BJ (cell line): ENCODE data around the gene CLASP1. TPM values are rescaled to one million over a fixed set of nuclear protein-coding genes. Genes with fewer than 3 reads are reported as not detected.

Experiments
- CTCF ChIA-PET: fragments of 350-600 bp; formaldehyde crosslinking; extraction: SDS; loops from one replicate; lab custom pipeline; 2021; ENCODE audit warnings: antibody characterized with exemption, inconsistent platforms; lab: Yijun Ruan, JAX
- POLR2A ChIA-PET: fragments of 300-600 bp; sonication (Branson Sonifier 250); formaldehyde crosslinking; extraction: SDS; loops from one replicate; lab custom pipeline; 2021; ENCODE audit warnings: antibody characterized with exemption; lab: Charles Lee
- DNase-seq: peaks from one replicate; pipeline ENCODE4 v3.0.0-alpha.2; 2011; ENCODE audit warnings: low read depth
- H3K27me3 ChIP-seq: 2 replicates; pipeline ENCODE4 v1.6.0; 2011; ENCODE audit warnings: low read length; ENCODE audit not compliant: control insufficient read depth, insufficient read depth
- H3K36me3 ChIP-seq: 2 replicates; pipeline ENCODE4 v1.5.1; 2011; ENCODE audit warnings: low read length; ENCODE audit not compliant: control insufficient read depth, insufficient read depth
- H3K4me3 ChIP-seq: 2 replicates; pipeline ENCODE4 v1.5.1; 2011; ENCODE audit warnings: low read depth, mild to moderate bottlenecking, control low read depth, low read length
- polyA plus RNA-seq: library from polyadenylated mRNA; depleted of rRNA; stranded (reverse); fragments of >200 nt; gene quantifications from 2 replicates; pipeline ENCODE4 v1.2.3, GENCODE V29; 2011
- TF ChIP-seq, protein P1 (sequence below): IDR thresholded peaks from 2 replicates; pipeline ENCODE4 v1.5.1; 2011; ENCODE audit warnings: low read depth, mild to moderate bottlenecking, control low read depth, inconsistent platforms, low read length, moderate library complexity; ENCODE audit not compliant: insufficient read depth

CLASP1 gene
- polyA plus RNA-seq, 1 experiment: 7.1 TPM

DNA sequence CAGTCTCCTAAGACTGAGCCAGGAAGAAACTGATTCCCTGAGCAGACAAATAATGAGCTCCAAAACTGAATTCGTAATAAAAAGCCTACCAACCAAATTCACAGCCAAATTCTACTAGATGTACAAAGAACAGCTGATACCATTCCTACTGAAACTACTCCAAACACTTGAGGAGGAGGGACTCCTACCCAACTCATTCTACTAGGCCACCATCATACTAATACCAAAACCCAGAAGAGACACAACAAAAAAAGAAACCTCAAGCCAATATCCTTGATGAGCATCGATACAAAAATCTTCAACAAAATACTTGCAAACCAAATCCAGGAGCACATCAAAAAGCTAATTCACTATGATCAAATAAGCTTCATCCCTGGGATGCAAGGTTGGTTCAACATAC lies 98.6 kb downstream of the CLASP1 start:
- no peak overlapping the region for H3K4me3 ChIP-seq
- H3K36me3 ChIP-seq: no peaks in the 10 kb centered on the region; the same call in 1 of the 2 replicates
- DNase-seq: no peak
- TF ChIP-seq, protein P1, sequence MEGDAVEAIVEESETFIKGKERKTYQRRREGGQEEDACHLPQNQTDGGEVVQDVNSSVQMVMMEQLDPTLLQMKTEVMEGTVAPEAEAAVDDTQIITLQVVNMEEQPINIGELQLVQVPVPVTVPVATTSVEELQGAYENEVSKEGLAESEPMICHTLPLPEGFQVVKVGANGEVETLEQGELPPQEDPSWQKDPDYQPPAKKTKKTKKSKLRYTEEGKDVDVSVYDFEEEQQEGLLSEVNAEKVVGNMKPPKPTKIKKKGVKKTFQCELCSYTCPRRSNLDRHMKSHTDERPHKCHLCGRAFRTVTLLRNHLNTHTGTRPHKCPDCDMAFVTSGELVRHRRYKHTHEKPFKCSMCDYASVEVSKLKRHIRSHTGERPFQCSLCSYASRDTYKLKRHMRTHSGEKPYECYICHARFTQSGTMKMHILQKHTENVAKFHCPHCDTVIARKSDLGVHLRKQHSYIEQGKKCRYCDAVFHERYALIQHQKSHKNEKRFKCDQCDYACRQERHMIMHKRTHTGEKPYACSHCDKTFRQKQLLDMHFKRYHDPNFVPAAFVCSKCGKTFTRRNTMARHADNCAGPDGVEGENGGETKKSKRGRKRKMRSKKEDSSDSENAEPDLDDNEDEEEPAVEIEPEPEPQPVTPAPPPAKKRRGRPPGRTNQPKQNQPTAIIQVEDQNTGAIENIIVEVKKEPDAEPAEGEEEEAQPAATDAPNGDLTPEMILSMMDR: no peak
- ChIA-PET CTCF (interaction anchor here (0.7 to 1.4 kb wide), 2 partner anchors 10 to 20 kb away, joined by 3 read pairs; partner anchors contain the start of gene RNU4ATAC), POLR2A (interaction anchor here (0.6 kb wide), 1 partner anchor 171 kb away, joined by 3 read pairs; no protein-coding TSS in a partner anchor)
- no peaks in the 10 kb centered on the region for H3K27me3 ChIP-seq

DNA sequence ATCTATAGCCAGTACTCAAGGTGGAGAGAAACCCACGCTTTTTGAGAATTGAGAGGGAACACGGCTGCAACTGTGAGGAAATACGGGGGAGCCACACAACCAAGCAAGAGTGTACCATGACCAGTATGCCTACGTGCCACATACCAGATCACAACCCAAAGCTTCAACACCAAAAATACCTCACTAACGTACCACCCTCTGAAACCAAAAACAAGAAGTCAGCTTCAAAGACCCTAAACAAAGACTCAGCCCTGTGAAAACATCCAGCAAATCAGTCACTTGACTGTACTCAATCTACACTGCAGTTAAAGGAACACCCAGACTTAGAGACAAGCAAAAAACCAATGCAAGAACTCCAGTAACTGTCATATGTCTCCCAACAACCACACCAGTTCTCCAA lies 101.6 kb downstream of the CLASP1 start:
- Histone ChIP-seq H3K36me3 (no peaks in the 10 kb centered on the region; the same call in 1 of the 2 replicates), H3K4me3 (no peak overlapping the region), H3K27me3 (no peaks in the 10 kb centered on the region)
- no peak for DNase-seq
- ChIA-PET POLR2A (no interaction called here), CTCF (interaction anchor here (1.1 kb wide), 1 partner anchor 14 kb away, joined by 4 read pairs; no protein-coding TSS in a partner anchor)
- TF ChIP-seq, protein P1: no peak

DNA sequence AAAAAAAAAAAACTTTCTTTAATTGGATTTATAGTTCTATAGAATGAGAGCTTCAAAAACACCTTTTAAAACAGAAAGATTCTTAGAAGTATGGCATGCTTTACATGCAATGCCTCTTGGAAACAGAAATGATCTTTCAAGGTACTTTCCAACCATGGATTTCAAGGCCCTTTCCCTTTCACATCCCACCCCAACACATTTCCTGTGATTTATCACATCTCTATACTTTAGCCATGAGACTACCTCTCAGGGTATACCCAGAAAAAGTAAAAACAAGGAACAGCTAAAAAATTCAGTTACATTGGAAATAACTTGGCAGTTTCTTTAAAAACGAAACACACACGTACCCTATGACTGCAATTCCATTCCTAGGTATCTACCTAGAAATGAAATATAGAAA lies 103.3 kb downstream of the CLASP1 start:
- Histone ChIP-seq H3K36me3 (no peaks in the 10 kb centered on the region; the same call in 1 of the 2 replicates), H3K27me3 (no peaks in the 10 kb centered on the region), H3K4me3 (no peak overlapping the region)
- ChIA-PET CTCF (interaction anchor here (0.9 to 1.7 kb wide), 2 partner anchors 10 to 13 kb away, joined by 4 to 6 read pairs; no protein-coding TSS in a partner anchor), POLR2A (interaction anchor here (0.7 kb wide), 1 partner anchor 15 kb away, joined by 3 read pairs; the partner anchor contains the start of gene RNU4ATAC)
- no peak for DNase-seq
- TF ChIP-seq, protein P1: no peak

DNA sequence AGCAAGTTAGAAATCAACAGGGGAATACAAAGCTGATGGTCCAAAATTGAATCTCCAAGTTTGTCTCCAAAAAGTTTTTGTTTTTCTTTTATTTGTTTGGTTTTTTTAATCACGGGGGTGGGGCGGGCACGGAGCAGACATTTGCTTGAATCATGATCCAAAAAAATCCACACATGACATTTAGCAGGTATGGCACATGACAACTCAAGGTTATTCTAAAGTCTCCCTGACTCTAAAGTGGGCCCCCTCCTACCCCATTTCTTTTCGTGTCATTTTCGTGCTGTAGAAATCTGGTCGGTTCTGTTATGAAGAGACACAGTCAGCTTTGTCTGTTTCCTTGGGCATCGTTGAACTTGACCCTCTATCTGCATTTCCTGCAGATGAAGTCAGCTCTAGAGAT lies 104.0 kb downstream of the CLASP1 start:
- TF ChIP-seq, protein P1: no peak
- H3K27me3 ChIP-seq: no peaks in the 10 kb centered on the region
- no peak for DNase-seq
- no peak overlapping the region for H3K4me3 ChIP-seq
- ChIA-PET CTCF (interaction anchor here (0.9 to 1.7 kb wide), 2 partner anchors 11 to 12 kb away, joined by 4 to 6 read pairs; no protein-coding TSS in a partner anchor), POLR2A (no interaction called here)
- H3K36me3 ChIP-seq: no peaks in the 10 kb centered on the region; the same call in 1 of the 2 replicates

DNA sequence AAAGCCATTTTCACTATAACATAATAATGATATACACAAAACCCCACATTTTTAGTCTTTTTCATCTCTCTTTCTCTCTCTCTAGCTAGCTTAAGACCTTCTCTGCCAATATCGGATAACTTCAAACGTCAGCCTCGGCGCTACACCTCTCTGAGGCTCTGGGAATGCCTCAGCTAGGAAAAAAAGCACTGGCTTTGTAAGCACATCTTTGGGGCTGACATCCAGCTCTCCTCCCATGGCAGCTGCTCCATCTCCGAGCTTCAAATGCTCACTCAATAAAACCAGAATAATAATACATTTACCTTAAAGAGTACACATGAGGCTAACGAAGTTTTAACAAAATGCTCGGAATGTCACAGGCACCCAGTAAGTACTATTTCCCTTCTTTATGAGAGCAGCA lies 107.8 kb downstream of the CLASP1 start:
- Histone ChIP-seq H3K4me3 (no peak overlapping the region), H3K27me3 (no peaks in the 10 kb centered on the region), H3K36me3 (no peaks in the 10 kb centered on the region; the same call in 1 of the 2 replicates)
- DNase-seq: no peak
- CTCF ChIA-PET: no interaction called here
- TF ChIP-seq, protein P1: no peak
- POLR2A ChIA-PET: no interaction called here
